Mucosa of descending colon (tissue), 3 donors: ENCODE results near the gene ASMTL. TPM values are rescaled to one million over a fixed set of nuclear protein-coding genes. Genes with fewer than 3 reads are reported as not detected.

Experiments used
- ATAC-seq: fragments of 200-7000 bp; cut with Tn5 transposase; one replicate; pipeline ENCODE4 v1.9.1; 2020; ENCODE audit warnings: mild to moderate bottlenecking, moderate library complexity
- DNase-seq, 3 donors: peaks; one replicate each; pipeline ENCODE4 v3.0.0-alpha.2; 2020
- H3K36me3 ChIP-seq: fragments of 200-600 bp; one replicate; pipeline ENCODE4 v1.8.0; 2021; ENCODE audit warnings: low read depth, mild to moderate bottlenecking
- H3K4me1 ChIP-seq: fragments of 200-600 bp; one replicate; pipeline ENCODE4 v1.8.0; 2021; ENCODE audit warnings: low read depth, mild to moderate bottlenecking
- H3K4me3 ChIP-seq: fragments of 200-600 bp; one replicate; pipeline ENCODE4 v1.8.0; 2021; ENCODE audit warnings: mild to moderate bottlenecking
- H3K9me3 ChIP-seq: fragments of 200-600 bp; one replicate; pipeline ENCODE4 v1.8.0; 2021; ENCODE audit warnings: mild to moderate bottlenecking
- intact Hi-C, 2 donors: fragments of 100-400 bp; cut with DNase I in 1 of 2; cut with micrococcal nuclease in 1 of 2; formaldehyde crosslinking; loops; one replicate each; pipeline versions ENCODE4 v1.11.0 to v1.11.1; 2022; cut with DNase I, micrococcal nuclease
- total RNA-seq, 3 donors: library from RNA; stranded (reverse); fragmentation: NEBNext Ultra II Directional in 2 of 3; extraction: Animal tissue kit (Norgen Biotek cat#: 25700) in 2 of 3; gene quantifications; one replicate each; pipeline versions ENCODE4 v1.2.1 to v1.2.4, GENCODE V29; 2021 to 2023
- TF ChIP-seq, protein P1 (sequence below): fragments of 200-600 bp; IDR thresholded peaks from one replicate; pipeline ENCODE4 v1.8.0; 2022; ENCODE audit warnings: antibody characterized with exemption, mild to moderate bottlenecking
- donor health status: DM: no; HTN: no; CAD: no; lungs with moderate emphysema.
- donor health status: DM: no; HTN: no; CAD: no.
- donor health status: DM: no; HTN: yes; CAD: no.

ASMTL gene
- total RNA-seq, 3 donors from 2014 or later: 15.6 to 32.0 (median 18.8) TPM

DNA sequence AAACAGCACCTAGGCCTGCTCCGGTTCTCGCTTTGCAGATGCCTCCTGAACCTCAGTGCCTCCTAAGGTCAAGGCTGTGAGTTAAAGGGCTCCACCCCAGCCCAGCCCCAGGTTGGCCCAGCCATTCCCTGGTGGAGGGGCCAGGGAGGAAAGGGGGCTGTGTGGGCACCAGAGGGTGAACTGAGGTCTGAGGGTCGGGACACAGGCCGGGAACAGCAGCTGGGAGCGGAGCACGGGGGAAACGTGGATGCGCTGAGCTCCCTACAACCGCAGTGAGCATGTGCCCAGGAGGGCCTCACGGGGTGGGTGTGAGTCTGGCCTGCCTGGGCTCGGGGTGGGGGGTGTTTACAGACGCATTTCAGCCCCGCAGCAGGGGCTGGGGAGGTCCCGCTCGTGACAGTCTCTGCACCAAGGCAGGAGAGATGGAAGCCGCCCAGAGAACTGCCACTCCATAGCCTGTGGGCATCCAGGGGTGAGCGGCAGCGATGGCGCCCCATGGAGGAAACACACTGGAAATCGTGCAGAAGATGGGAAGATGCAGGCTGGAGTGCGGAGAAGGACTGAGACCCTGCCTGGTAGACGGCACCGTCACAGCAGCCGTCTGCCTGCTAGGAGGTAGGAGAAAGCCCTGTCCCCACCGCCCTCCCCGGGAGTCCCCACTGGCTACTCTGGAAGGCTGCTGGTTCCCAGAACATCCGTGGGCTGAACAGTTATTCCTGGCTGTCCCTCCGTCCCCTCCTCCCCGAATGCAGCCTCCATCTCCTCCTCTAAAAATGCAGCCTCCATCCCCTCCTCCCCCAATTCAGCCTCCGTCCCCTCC, 50.9 kb downstream of the ASMTL start:
- H3K36me3 ChIP-seq: peaks cover 5% of the 10 kb centered on the region
- peak in 2 of 3 donors; percentile 26 to 33 for DNase-seq
- intact Hi-C loops: no loop called here
- H3K9me3 ChIP-seq: no peaks in the 10 kb centered on the region
- H3K4me3 ChIP-seq: no peak overlapping the region
- TF ChIP-seq, protein P1, sequence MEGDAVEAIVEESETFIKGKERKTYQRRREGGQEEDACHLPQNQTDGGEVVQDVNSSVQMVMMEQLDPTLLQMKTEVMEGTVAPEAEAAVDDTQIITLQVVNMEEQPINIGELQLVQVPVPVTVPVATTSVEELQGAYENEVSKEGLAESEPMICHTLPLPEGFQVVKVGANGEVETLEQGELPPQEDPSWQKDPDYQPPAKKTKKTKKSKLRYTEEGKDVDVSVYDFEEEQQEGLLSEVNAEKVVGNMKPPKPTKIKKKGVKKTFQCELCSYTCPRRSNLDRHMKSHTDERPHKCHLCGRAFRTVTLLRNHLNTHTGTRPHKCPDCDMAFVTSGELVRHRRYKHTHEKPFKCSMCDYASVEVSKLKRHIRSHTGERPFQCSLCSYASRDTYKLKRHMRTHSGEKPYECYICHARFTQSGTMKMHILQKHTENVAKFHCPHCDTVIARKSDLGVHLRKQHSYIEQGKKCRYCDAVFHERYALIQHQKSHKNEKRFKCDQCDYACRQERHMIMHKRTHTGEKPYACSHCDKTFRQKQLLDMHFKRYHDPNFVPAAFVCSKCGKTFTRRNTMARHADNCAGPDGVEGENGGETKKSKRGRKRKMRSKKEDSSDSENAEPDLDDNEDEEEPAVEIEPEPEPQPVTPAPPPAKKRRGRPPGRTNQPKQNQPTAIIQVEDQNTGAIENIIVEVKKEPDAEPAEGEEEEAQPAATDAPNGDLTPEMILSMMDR: no peak
- ATAC-seq: peak; percentile 21
- no peaks in the 10 kb centered on the region for H3K4me1 ChIP-seq

DNA sequence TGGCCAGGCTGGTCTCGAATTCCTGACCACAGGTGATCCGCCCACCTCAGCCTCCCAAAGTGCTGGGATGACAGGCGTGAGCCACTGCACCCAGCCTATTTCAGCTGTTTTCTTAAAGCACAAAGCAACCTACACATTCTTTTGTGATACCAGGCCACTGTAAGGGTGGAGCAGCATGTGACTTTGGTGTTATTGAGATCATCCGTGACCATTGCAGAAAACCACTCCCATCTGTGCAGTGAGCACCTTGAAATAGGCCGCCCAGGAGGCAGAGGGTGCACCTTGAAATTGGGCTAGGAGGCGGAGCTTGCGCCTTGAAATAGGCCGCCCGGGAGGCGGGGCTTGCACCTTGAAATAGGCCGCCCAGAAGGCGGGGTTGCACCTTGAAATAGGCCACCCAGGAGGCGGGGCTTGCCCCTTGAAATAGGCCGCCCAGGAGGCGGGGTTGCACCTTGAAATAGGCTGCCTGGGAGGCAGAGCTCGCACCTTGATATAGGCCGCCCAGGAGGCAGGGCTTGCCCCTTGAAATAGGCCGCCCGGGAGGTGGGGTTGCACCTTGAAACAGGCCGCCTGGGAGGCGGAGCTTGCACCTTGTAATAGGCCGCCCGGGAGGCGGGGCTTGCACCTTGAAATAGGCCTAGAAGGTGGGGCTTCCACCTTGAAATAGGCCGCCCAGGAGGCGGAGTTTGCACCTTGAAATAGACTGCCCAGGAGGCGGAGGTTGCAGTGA, 51.8 kb downstream of the ASMTL start:
- TF ChIP-seq, protein P1: no peak
- peak; percentile 37 for ATAC-seq
- DNase-seq: peak in 2 of 3 donors; percentile 42 to 57
- H3K4me3 ChIP-seq: no peak overlapping the region
- H3K4me1 ChIP-seq: no peaks in the 10 kb centered on the region
- no peaks in the 10 kb centered on the region for H3K9me3 ChIP-seq
- intact Hi-C loops: no loop called here
- H3K36me3 ChIP-seq: peaks cover 5% of the 10 kb centered on the region

GRCh38 chrX:1400049-1400448, 52.7 kb downstream of the ASMTL start:
- no peaks in the 10 kb centered on the region for H3K4me1 ChIP-seq

GRCh38 chrX:1398431-1399340, 54.0 kb downstream of the ASMTL start:
- TF ChIP-seq, protein P1: no peak
- ATAC-seq: peak; percentile 4
- Histone ChIP-seq H3K4me1 (peaks cover 2% of the 10 kb centered on the region), H3K4me3 (no peak overlapping the region), H3K9me3 (no peaks in the 10 kb centered on the region), H3K36me3 (peaks cover 5% of the 10 kb centered on the region)
- peak in 2 of 3 donors; percentile 28 to 44 for DNase-seq
- intact Hi-C loops: no loop called here

More at GRCh38 chrX:1400049-1400448, 52.7 kb downstream of the ASMTL start:
- intact Hi-C loops: no loop called here
- H3K36me3 ChIP-seq: peaks cover 5% of the 10 kb centered on the region
- TF ChIP-seq, protein P1: no peak
- ATAC-seq (no peak), DNase-seq (peak in 1 of 3 donors; percentile 31)
- no peak overlapping the region for H3K4me3 ChIP-seq
- H3K9me3 ChIP-seq: no peaks in the 10 kb centered on the region
